ENCODE data around the gene MDH2. TPM values are rescaled to one million over a fixed set of nuclear protein-coding genes. Genes with fewer than 3 reads are reported as not detected.
A peak's percentile ranks its signal among the peaks of the same experiment; 100 is the strongest.
"Not testable (repeated sequence)": the region's sequence is repeated elsewhere in the genome, so short reads cannot be mapped to it uniquely, and the experiment has no call there.

Gene MDH2
- total RNA-seq, 2 experiments from 2014 or later, result 148 to 166 TPM

- CTCF ChIA-PET, result interaction anchor here (0.9 to 1.7 kb wide), 3 partner anchors 9 to 265 kb away, joined by 3 to 5 read pairs (median 4); no protein-coding TSS in a partner anchor
- H3K4me1 Mint-ChIP-seq (ENCODE audit: low read depth), result peaks cover 46% of the 10 kb centered on the region
- no peaks in the 10 kb centered on the region for H3K27me3 Mint-ChIP-seq (ENCODE audit: low read depth)
- peak overlapping the region; percentile 96 for H3K4me3 Mint-ChIP-seq
- POLR2A ChIA-PET, result interaction anchor here (1.4 kb wide), 1 partner anchor 41 kb away, joined by 4 read pairs; no protein-coding TSS in a partner anchor
- ATAC-seq (no peak), DNase-seq (no peak)
- peak overlapping the region; percentile 91 for H3K27ac Mint-ChIP-seq
- no peaks in the 10 kb centered on the region for H3K9me3 Mint-ChIP-seq (ENCODE audit: insufficient read depth)
- H3K36me3 Mint-ChIP-seq (ENCODE audit: low read depth), result peaks cover 41% of the 10 kb centered on the region
Observed at GRCh38 chr7:76049295-76049694, 1.4 kb downstream of the MDH2 start.

GRCh38 chr7:76050545-76050944 is 2.6 kb downstream of the MDH2 start:
- ATAC-seq, result no peak
- H3K4me3 Mint-ChIP-seq, result no peak overlapping the region
- H3K27me3 Mint-ChIP-seq (ENCODE audit: low read depth), result no peaks in the 10 kb centered on the region
- H3K27ac Mint-ChIP-seq, result peak overlapping the region; percentile 50
- ChIA-PET CTCF (interaction anchor here (1.7 kb wide), 1 partner anchor 30 kb away, joined by 5 read pairs; no protein-coding TSS in a partner anchor), POLR2A (no interaction called here)
- no peaks in the 10 kb centered on the region for H3K9me3 Mint-ChIP-seq (ENCODE audit: insufficient read depth)
- H3K4me1 Mint-ChIP-seq (ENCODE audit: low read depth), result peaks cover 40% of the 10 kb centered on the region
- no peak for DNase-seq
- peaks cover 41% of the 10 kb centered on the region for H3K36me3 Mint-ChIP-seq (ENCODE audit: low read depth)

- H3K27me3 Mint-ChIP-seq (ENCODE audit: low read depth), result no peaks in the 10 kb centered on the region
- ATAC-seq (peak; percentile 11), DNase-seq (peak; percentile 48)
- H3K4me1 Mint-ChIP-seq (ENCODE audit: low read depth), result peaks cover 34% of the 10 kb centered on the region
- ChIA-PET CTCF (no interaction called here), POLR2A (interaction anchor here (0.6 kb wide), 1 partner anchor 103 kb away, joined by 3 read pairs; no protein-coding TSS in a partner anchor)
- peaks cover 36% of the 10 kb centered on the region for H3K36me3 Mint-ChIP-seq (ENCODE audit: low read depth)
- no peaks in the 10 kb centered on the region for H3K9me3 Mint-ChIP-seq (ENCODE audit: insufficient read depth)
- no peak overlapping the region for H3K4me3 Mint-ChIP-seq
- peak overlapping the region; percentile 75 for H3K27ac Mint-ChIP-seq
Observed at GRCh38 chr7:76051840-76052239, 3.9 kb downstream of the MDH2 start.

- ATAC-seq; H3K4me3 Mint-ChIP-seq; H3K27ac Mint-ChIP-seq; H3K9me3 Mint-ChIP-seq (ENCODE audit: insufficient read depth); CTCF ChIA-PET; H3K27me3 Mint-ChIP-seq (ENCODE audit: low read depth); POLR2A ChIA-PET; DNase-seq: not testable (repeated sequence)
- H3K4me1 Mint-ChIP-seq (ENCODE audit: low read depth), result peaks cover 34% of the 10 kb centered on the region
- peaks cover 41% of the 10 kb centered on the region for H3K36me3 Mint-ChIP-seq (ENCODE audit: low read depth)
Observed at GRCh38 chr7:76052681-76053080, 4.8 kb downstream of the MDH2 start.

GRCh38 chr7:76053461-76053860 is 5.6 kb downstream of the MDH2 start:
- POLR2A ChIA-PET, result no interaction called here
- Mint-ChIP-seq H3K27me3 (ENCODE audit: low read depth) (no peaks in the 10 kb centered on the region), H3K4me1 (ENCODE audit: low read depth) (peaks cover 34% of the 10 kb centered on the region), H3K4me3 (no peak overlapping the region), H3K36me3 (ENCODE audit: low read depth) (peaks cover 45% of the 10 kb centered on the region), H3K27ac (no peak overlapping the region), H3K9me3 (ENCODE audit: insufficient read depth) (no peaks in the 10 kb centered on the region)
- CTCF ChIA-PET, result no interaction called here
- DNase-seq (no peak), ATAC-seq (no peak)

GRCh38 chr7:76054123-76055120 is 6.5 kb downstream of the MDH2 start:
- H3K9me3 Mint-ChIP-seq (ENCODE audit: insufficient read depth), result no peaks in the 10 kb centered on the region
- no peaks in the 10 kb centered on the region for H3K27me3 Mint-ChIP-seq (ENCODE audit: low read depth)
- DNase-seq, result no peak
- no peak for ATAC-seq
- ChIA-PET POLR2A (no interaction called here), CTCF (no interaction called here)
- peaks cover 28% of the 10 kb centered on the region for H3K4me1 Mint-ChIP-seq (ENCODE audit: low read depth)
- H3K27ac Mint-ChIP-seq, result no peak overlapping the region
- no peak overlapping the region for H3K4me3 Mint-ChIP-seq
- H3K36me3 Mint-ChIP-seq (ENCODE audit: low read depth), result peaks cover 41% of the 10 kb centered on the region

GRCh38 chr7:76056241-76056640 is 8.3 kb downstream of the MDH2 start:
- Mint-ChIP-seq H3K4me3 (no peak overlapping the region), H3K9me3 (ENCODE audit: insufficient read depth) (no peaks in the 10 kb centered on the region), H3K27me3 (ENCODE audit: low read depth) (no peaks in the 10 kb centered on the region), H3K4me1 (ENCODE audit: low read depth) (peaks cover 15% of the 10 kb centered on the region), H3K27ac (no peak overlapping the region), H3K36me3 (ENCODE audit: low read depth) (peaks cover 46% of the 10 kb centered on the region)
- DNase-seq (no peak), ATAC-seq (no peak)
- CTCF ChIA-PET, result no interaction called here
- POLR2A ChIA-PET, result interaction anchor here (0.6 to 1.8 kb wide), 2 partner anchors 9 to 1900 kb away, joined by 3 to 8 read pairs; partner anchors contain the start of genes MDH2 and STYXL1

GRCh38 chr7:76057103-76057812 is 9.4 kb downstream of the MDH2 start:
- CTCF ChIA-PET, result no interaction called here
- no peak for ATAC-seq
- H3K36me3 Mint-ChIP-seq (ENCODE audit: low read depth), result peaks cover 46% of the 10 kb centered on the region
- H3K27ac Mint-ChIP-seq, result no peak overlapping the region
- no peaks in the 10 kb centered on the region for H3K9me3 Mint-ChIP-seq (ENCODE audit: insufficient read depth)
- H3K4me3 Mint-ChIP-seq, result no peak overlapping the region
- DNase-seq, result no peak
- no peaks in the 10 kb centered on the region for H3K27me3 Mint-ChIP-seq (ENCODE audit: low read depth)
- POLR2A ChIA-PET, result interaction anchor here (1.8 kb wide), 1 partner anchor 10 kb away, joined by 8 read pairs; the partner anchor contains the start of genes MDH2 and STYXL1
- peaks cover 8% of the 10 kb centered on the region for H3K4me1 Mint-ChIP-seq (ENCODE audit: low read depth)

GRCh38 chr7:76057813-76058145 is 9.9 kb downstream of the MDH2 start:
- Mint-ChIP-seq H3K36me3 (ENCODE audit: low read depth) (peaks cover 49% of the 10 kb centered on the region), H3K9me3 (ENCODE audit: insufficient read depth) (no peaks in the 10 kb centered on the region), H3K27me3 (ENCODE audit: low read depth) (no peaks in the 10 kb centered on the region), H3K4me1 (ENCODE audit: low read depth) (peaks cover 5% of the 10 kb centered on the region), H3K4me3 (no peak overlapping the region), H3K27ac (no peak overlapping the region)
- POLR2A ChIA-PET, result interaction anchor here (0.5 to 1.8 kb wide), 2 partner anchors 10 to 17 kb away, joined by 4 to 8 read pairs; partner anchors contain the start of genes MDH2 and STYXL1
- CTCF ChIA-PET, result interaction anchor here (0.9 kb wide), 1 partner anchor 9 kb away, joined by 3 read pairs; no protein-coding TSS in a partner anchor
- DNase-seq (no peak), ATAC-seq (no peak)

GRCh38 chr7:76058745-76059144 is 10.8 kb downstream of the MDH2 start:
- CTCF ChIA-PET, result interaction anchor here (0.9 kb wide), 1 partner anchor 10 kb away, joined by 3 read pairs; no protein-coding TSS in a partner anchor
- H3K4me1 Mint-ChIP-seq (ENCODE audit: low read depth); H3K27ac Mint-ChIP-seq; DNase-seq; H3K27me3 Mint-ChIP-seq (ENCODE audit: low read depth); H3K4me3 Mint-ChIP-seq; H3K9me3 Mint-ChIP-seq (ENCODE audit: insufficient read depth); ATAC-seq; POLR2A ChIA-PET: not testable (repeated sequence)
- peaks cover 53% of the 10 kb centered on the region for H3K36me3 Mint-ChIP-seq (ENCODE audit: low read depth)

- H3K9me3 Mint-ChIP-seq (ENCODE audit: insufficient read depth), result no peaks in the 10 kb centered on the region
- no peaks in the 10 kb centered on the region for H3K4me1 Mint-ChIP-seq (ENCODE audit: low read depth)
- no peak overlapping the region for H3K4me3 Mint-ChIP-seq
- ATAC-seq (no peak), DNase-seq (no peak)
- peaks cover 60% of the 10 kb centered on the region for H3K36me3 Mint-ChIP-seq (ENCODE audit: low read depth)
- H3K27ac Mint-ChIP-seq, result no peak overlapping the region
- no peaks in the 10 kb centered on the region for H3K27me3 Mint-ChIP-seq (ENCODE audit: low read depth)
- CTCF ChIA-PET, result no interaction called here
- POLR2A ChIA-PET, result no interaction called here
Observed at GRCh38 chr7:76060842-76061241, 12.9 kb downstream of the MDH2 start.

- ChIA-PET CTCF (no interaction called here), POLR2A (no interaction called here)
- H3K4me1 Mint-ChIP-seq (ENCODE audit: low read depth), result no peaks in the 10 kb centered on the region
- DNase-seq, result no peak
- H3K36me3 Mint-ChIP-seq (ENCODE audit: low read depth), result peaks cover 66% of the 10 kb centered on the region
- no peak for ATAC-seq
- H3K9me3 Mint-ChIP-seq (ENCODE audit: insufficient read depth), result no peaks in the 10 kb centered on the region
- no peak overlapping the region for H3K4me3 Mint-ChIP-seq
- no peak overlapping the region for H3K27ac Mint-ChIP-seq
- H3K27me3 Mint-ChIP-seq (ENCODE audit: low read depth), result no peaks in the 10 kb centered on the region
Observed at GRCh38 chr7:76062254-76062653, 14.3 kb downstream of the MDH2 start.

All from activated CD8-positive, alpha-beta T cell treated with anti-CD3 and anti-CD28 coated beads, Interleukin-2, amount 10 ng/mL, durations not matched to agents 7 days and 5 days (primary cell).